Left forelimb (tissue), 1 donor: ENCODE results near the gene SLCO2B1.

ENCODE experiments used
- DNase-seq: peaks from one replicate; pipeline ENCODE4 v3.0.0-alpha.2; 2018; ENCODE audit warnings: low spot score

Gene SLCO2B1

GRCh38 chr11:75145196-75145971, 5.5 kb upstream of the SLCO2B1 start:
- no peak for DNase-seq

DNA sequence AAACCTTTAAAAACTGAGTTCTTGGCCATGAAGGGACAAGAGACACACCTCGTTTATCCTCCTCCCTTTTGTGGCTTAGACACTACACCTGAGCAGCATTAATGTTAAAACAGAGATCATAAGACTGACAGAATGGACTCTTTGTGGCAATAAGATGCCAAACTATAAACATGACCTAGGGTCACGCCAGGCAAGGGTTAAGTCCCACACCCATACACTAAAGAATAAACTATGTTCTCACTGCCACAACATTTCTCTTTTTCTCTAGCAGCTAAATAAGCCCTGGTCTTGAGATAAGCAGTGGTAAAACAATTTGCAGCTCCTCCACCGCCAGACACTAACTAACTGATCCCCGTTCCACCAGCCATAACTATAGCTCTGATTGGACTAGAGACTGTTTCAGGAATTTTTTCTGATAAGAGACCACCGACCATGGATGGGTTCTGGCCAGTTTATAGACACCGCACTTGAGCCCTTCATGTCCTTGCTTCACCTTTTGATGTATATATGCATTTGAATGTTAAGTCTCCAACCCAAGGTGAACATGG, 4.9 kb upstream of the SLCO2B1 start:
- no peak for DNase-seq

GRCh38 chr11:75146711-75147110, 4.2 kb upstream of the SLCO2B1 start:
- no peak for DNase-seq

DNA sequence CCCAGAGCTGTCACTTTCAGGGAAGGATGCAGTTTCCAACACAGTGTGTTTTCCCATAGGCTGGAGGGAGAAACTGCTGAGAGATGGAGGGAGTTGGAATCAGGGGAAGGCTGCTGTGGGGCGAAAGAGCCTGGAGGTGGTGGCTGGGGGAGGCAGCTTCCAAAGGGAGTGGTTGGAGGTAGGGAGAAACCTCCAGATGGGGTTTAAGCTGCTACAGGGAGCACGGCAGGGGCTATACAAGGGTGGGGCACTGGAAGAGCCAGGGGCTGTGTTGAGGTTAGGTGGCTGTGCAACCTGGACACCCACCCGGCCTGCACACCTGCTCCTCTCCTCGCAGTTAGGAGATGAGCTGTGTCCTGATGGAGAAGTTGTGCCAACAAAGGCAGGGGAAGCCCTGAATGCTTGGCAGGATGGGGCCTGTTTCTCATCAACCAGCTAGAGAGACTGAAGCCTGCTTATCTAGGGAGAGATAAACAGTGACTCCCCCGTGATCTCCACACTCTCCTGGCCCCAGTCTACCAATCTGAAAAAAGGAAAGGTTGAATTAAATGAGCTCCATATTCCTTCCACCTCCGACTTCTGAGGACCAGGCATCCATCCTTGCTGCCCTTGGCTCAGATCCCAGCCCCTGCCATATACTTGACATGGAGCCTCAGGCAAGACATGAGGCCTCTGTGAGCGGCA, 3.6 kb upstream of the SLCO2B1 start:
- no peak for DNase-seq

GRCh38 chr11:75147875-75148263, 3.0 kb upstream of the SLCO2B1 start:
- no peak for DNase-seq

GRCh38 chr11:75148436-75148983, 2.4 kb upstream of the SLCO2B1 start:
- no peak for DNase-seq

GRCh38 chr11:75149766-75150465, 991 bp upstream of the SLCO2B1 start:
- no peak for DNase-seq

DNA sequence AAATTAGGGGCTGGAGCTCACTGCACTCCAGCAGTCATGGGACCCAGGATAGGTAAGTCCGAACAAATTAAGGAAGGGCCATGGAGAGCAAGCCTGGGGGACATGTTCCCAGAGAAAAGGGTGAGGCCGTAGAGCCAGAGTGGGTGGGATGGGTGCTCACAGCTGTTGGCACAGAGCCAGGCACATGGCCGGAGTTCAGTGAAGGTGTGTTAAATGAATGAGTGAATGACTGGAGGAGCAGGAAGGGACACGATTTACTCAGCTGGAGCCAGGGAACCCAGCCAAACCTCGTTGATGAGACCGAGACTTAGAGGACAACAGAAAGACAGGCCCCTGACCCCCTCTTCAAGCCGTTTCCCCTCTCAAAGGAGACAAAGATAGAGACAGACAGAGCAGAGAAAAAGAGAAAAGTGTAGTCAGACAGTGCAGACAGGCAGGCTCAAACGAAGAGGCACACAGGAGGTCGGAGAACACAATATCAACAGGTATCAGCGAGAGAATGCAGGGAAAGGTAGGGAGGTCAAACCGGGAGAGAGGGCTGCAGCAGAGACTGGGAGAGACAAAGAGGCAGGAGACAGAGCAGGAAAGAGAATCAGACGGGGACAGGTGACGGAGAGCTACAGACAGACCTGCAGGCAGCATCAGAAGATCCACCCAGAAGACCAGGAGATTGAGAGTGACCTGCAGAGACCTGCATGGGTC, 590 bp downstream of the SLCO2B1 start:
- no peak for DNase-seq

DNA sequence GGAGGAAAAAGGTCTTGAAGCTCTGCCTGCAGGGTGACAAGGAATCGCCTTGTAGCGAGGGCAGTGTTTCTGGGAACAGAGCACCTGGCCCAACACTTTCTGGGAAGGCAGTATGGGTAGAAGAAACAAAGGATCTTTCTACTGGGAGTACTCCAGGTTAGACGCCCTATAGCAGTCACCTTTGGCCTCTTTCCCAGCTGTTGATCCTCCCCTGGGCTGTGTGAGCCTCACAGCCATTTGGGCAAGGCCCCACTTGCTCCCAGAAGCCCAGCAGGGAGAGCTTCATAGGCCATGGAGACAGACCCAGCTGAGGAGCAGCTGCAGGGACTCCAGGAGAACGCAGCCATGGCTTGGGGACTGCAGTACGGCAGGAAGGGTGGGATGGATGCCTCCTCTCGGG, 1.2 kb downstream of the SLCO2B1 start:
- DNase-seq = no peak

GRCh38 chr11:75152651-75153427, 1.9 kb downstream of the SLCO2B1 start:
- DNase-seq = no peak

GRCh38 chr11:75154646-75155569, 4.0 kb downstream of the SLCO2B1 start:
- DNase-seq = no peak

- DNase-seq = no peak
Measured at GRCh38 chr11:75155570-75156422, 4.9 kb downstream of the SLCO2B1 start.

- no peak for DNase-seq
Measured at GRCh38 chr11:75158241-75158640, 7.3 kb downstream of the SLCO2B1 start.

- no peak for DNase-seq
Measured at GRCh38 chr11:75158696-75159150, 7.8 kb downstream of the SLCO2B1 start.

GRCh38 chr11:75159151-75159953, 8.4 kb downstream of the SLCO2B1 start:
- no peak for DNase-seq

GRCh38 chr11:75160220-75160757, 9.4 kb downstream of the SLCO2B1 start:
- no peak for DNase-seq

- no peak for DNase-seq
Measured at GRCh38 chr11:75160880-75161279, 10.0 kb downstream of the SLCO2B1 start.
